NCI-H2227 (cell line): ENCODE measurements around the gene RIPOR3.
"Not testable (repeated sequence)": the region's sequence is repeated elsewhere in the genome, so short reads cannot be mapped to it uniquely, and the experiment has no call there.

Source experiments
- DNase-seq: peaks from one replicate; lab custom pipeline; 2025; ENCODE audit not compliant: unreplicated experiment; lab: John Stamatoyannopoulos, UW

Gene RIPOR3

DNA sequence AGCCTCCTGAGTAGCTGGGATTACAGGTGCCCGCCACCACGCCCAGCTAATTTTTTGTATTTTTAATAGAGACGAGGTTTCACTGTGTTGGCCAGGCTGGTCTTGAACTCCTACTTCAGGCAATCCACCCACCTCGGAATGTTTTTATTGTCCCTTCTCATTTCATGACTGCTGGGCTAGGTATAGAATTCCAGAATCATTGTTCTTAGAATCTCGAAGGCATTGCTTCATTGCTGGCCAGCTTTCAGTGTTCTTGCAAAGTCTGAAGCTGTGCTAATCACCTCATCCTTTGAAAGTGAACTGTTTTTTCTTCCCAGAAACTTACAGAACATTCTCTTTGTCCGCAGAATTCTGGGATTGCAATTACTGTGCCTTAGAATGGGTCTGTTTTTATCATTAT is 132.2 kb downstream of the RIPOR3 start:
- DNase-seq: no peak

DNA sequence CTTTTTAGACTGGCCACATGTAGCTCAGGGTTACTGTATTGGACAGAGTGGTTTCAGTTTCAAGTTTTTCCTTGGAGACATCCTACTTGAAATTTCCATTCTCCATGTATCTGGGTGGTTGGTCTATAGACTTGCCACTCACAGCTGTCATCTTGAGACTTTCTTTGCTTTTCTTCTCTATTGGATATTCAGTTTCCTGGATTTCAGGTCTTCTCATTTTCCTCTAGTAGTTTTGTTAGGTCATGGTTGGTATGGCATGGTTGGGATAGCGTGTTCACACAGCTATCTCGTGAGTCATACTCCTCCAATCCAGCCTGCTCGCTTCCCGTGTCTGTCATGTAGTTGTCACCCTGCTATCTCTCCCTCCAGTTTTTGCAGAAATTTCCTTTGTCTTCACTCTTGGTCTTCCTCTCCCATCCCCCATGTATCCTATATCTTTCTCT is 132.8 kb downstream of the RIPOR3 start:
- no peak for DNase-seq

DNA sequence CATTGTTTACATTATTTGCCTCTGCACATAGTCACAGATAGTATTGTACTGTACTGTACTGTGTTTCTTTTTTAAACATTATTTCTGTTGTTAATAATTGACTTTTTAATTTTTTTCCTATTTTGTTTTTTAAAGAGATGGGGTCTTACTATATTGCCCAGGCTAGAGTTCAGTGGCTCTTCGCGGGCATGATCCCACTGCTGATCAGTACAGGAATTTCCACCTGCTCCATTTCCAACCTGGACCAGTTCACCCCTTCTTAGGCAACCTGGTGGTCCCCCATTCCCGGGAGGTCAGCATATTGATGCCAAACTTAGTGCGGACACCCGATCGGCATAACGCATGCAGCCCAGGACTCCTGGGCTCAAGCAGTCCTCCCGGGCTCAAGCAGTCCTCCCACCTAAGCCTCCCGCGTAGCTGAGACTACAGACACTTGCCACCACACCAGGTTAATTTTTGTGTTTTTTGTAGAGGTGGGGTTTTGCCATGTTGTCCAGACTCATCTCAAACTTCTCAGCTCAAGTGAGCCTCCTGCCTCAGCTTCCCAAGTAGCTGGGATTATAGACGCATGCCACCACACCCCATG is 133.7 kb downstream of the RIPOR3 start:
- no peak for DNase-seq

DNA sequence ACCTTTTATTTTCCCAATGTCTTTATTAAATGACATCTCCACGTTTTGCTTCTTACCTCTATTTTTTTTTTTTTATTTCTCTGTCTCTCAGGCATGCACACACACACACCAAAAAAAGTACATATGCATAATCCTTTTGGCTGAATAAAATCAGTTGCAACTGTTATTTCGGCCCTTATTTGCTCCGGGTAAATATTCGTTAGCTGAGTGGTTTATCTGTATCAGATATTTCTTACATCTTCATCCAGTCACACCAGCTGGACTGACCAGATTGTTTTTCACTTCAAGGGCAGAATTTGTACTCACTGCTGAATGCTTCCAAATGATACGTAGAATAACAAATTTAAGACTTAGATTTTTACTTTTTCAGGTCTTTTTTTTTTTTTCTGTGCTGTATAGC is 135.7 kb downstream of the RIPOR3 start:
- no peak for DNase-seq

DNA sequence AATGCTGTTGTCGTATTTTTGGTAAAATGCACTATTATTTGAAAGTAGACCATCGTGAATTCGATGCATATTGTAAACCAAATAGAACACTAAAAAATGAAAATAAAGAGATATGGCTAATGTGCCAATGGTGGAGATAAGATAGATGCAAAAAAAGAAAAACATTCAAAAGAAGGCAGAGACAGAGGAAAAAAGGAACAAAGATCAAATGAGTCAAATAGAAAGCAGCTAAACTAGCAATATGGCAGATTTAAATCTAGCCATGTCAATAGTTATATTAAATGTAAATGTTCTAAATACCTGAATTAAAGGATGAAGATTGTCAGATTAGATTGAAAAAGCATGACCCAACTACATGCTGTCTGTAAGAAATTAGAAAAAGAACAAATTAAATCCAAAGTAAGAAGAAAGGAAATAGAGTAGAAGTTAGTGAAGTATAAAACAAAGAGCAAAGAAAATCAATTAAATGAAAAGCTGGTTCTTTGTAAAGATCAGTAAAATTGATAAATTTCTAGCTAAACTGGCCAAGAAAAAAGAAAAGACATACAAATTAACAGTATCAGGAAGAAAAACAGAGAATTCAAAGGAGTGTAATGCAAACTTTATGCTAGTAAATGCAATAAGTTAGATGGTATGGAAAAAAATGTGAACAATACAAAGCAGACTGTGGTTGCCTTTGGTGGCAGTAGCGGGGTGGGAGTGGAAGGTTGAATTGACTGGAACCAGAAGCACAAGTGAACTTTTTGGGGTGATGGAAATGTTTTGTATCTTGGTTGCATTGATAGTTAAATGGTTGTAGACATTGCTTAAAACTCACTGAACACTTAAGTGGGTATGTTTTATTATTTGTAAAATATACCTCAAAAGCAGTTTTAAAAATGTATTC is 136.4 kb downstream of the RIPOR3 start:
- no peak for DNase-seq

DNA sequence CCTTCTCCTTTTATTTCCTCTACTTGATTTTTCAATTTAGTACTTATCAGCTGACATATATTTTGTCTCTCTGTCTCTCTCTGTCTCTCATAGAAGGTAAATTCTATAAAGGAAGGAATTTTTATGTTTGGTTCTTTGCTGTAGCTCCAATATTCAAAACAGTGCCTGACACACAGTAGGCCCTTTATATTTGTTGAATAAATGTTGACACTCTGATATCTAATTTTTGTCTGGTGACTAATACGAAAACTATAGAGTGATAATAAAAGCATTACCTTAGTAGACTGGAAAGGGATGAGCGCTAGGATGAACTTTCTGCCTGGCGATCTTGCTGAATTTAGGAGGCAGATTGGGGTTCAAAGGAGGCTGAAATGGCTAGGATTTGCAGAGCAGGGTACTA is 138.4 kb downstream of the RIPOR3 start:
- no peak for DNase-seq

DNA sequence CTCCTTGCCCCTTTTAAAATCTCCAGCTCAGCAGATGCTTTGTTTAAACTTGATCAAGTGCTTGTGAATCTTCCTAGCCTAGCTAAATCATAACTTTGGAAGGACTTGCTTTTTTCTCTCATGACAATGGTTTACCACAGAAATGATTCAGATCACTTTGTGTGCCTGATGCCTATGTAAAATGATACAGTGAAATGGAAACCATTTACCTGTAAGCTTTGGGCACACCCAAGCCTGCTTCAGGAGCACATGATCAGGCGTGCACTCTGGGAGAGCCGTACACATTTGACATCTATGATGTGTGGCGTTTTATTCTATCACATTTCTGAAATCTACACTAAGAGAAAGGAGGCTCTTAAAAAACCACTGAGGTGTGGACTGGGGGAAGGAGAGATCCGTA is 140.1 kb downstream of the RIPOR3 start:
- DNase-seq: no peak

DNA sequence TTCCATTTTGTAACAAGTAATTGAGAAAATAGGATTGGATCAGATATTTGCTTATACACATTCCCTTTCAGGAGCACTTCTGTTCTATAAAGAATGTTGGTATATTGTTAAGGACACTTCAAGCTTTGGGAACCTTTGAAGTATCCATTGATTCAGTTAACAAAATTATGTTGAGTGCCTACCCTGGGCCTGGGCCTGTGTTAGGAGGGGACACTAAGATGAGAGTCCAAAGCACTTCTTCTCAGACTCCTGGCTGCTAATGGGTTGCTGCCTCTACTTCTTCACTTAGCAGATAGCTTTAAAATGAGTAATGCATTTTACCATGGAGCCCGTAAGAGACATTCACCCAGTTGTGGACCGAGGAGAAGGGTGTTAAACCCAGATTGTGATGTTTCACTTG is 140.8 kb downstream of the RIPOR3 start:
- DNase-seq: no peak

DNA sequence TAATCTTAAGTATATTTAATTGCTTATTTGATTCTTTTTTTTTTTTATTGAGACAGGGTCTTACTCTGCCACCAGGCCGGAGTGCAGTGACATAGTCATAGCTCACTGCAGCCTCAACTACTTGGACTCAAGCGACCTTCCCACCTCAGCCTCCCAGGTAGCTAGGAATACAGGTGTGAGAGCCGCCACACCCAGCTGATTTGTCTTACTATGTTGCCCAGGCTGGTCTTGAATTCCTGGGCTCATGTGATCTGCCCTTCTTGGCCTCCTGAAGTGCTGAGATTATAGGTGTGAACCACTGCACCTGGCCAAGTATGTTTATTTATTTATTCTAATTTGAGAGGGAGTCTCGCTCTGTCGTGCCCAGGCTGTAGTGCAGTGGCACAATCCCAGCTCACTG is 142.9 kb downstream of the RIPOR3 start:
- DNase-seq: no peak

DNA sequence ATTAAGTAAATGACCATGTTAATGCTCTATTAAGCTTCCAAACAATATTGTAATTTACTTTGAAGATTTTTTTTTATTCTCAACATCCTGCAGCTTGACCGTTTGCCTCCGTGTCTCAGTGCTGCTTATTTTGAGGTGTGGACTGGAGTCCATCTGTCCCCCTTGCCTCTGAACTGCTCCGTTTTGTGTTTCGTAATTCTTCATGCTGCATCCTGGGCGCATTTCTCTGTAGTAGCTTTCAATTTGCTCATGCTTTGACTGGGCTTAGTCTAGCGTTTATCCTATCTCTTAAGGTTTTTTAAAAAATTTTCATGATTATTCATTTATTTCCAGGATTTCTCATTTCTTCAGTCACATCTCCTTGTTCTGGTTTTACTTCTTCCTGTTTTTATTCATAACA is 143.4 kb downstream of the RIPOR3 start:
- DNase-seq: no peak

DNA sequence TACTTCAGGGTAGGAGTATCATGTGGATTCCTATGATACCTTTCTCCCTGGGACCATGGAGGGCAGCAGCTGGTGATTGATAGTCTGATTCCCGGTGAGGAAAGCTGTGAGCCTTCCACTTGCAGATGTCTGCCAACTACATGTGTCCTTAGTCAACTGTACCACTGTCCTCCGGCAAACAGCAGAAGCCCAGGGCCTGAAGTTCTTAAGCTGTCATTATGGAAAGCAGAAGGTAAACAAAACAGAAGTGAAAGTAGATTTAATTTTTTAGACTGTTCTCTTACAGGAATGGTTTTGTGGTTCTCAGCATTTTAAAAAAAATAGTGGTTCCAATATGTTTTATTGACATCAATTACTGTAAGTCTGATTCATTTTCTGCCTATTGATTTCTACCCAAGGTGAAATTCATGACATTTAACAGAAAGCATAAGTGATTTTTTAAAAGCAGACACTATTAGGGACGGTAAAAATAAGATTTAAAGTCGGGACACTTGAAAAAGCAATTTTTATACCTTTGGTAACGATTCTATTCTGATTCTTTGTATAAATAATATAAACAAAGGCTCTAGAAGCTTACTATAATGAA is 144.5 kb downstream of the RIPOR3 start:
- DNase-seq: no peak

DNA sequence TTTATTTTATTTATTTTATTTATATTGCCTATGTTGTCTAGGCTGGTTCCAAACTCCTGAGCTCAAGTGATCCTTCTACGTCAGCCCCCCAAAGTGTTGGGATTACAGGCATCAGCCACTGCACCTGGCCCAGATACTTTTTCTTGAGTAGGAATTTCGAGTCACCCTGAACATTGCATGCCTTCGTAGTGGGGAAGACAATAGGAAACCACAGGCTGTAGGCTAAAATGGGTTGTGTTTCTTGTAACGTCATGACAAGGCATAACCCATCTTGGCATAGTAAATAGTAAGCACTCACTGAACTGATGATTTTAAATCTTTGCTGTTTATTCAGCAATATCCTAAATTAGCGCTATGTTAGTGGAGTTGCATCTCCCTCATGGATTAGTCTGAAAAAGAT is 146.2 kb downstream of the RIPOR3 start:
- DNase-seq: no peak

DNA sequence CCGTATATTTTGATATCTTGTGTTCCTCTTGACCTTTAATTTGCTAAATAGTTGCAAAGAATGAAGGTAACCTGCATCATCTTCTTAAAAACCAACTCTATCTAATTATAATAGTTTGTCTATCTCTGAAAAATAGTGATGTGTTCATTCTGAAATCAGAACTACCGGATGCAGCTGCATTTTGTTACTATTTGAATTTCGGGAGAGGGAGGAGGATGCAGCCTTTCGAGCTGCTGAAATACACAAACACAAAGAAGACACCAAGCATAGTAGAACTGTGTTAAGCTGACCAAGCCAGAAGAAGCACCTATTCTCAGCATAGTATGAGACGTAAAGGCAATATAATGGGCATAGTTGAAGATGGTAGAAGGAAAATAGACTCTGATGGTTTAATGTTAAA is 148.0 kb downstream of the RIPOR3 start:
- DNase-seq: no peak

DNA sequence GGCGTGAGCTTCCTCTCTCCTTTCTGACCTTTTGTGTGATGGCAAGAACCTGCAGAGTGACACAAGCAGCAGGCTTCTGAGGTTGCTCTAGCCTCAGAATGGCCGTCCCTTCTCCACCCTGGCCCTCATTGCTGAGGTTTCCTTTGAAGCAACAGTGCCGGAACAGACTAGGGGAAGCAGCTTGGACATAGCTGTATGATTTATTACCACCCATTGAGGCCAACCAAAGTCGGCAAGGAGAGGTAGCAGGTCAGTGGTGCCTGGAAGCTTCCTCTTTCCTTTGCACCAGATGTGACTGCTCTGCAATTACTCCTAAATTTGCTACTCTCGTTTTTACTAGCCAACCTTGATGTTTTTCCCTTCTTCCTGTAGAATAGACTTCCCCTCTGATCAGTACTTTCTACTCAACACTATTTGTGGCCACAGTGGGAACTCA is 149.7 kb downstream of the RIPOR3 start:
- DNase-seq: no peak

DNA sequence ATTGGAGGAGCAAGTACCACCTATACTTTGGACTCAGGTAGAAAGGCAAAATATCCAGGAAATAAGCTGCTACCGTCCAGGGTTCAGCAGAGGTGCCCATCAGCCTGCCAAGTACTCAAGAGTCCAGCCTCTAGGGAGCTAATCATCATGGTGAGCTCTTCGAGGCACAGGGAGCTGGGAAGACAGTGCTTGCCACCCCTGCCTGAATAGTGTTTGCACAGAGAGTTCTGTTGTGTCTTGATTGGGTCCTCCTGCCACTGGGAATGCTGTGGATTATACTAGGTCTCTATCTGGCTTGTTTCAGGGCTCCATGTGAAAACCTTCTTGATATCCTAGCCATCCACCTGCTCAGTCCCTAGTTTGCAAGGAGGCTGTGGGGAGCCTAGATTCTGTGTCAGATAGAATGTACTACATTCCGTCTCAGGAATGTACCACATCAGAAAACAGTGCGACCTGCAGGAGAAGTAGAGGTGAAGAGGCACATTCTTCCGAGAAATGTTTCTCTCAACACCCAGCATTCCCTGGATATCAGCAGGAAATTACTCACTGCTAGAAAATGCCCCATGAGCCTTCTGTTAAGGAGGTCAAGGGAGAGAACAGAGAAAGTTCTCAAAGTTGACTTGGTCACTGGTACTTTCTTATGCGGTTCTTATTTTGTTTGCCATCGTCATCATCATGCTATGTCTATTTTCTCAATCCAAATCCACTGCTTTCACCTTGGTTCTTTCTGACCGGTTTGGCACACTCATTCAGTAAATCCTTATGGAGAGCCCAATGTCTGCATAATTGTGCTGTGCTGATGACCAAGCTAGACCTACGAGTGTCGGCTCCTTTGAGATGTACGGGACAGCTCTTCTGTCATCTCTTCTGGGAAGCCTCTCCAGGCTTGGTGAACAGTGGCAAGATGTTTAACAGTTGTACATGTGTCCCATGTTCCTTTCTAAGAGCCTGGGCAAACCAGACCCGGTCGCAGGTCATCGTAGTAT is 150.4 kb downstream of the RIPOR3 start:
- no peak for DNase-seq

DNA sequence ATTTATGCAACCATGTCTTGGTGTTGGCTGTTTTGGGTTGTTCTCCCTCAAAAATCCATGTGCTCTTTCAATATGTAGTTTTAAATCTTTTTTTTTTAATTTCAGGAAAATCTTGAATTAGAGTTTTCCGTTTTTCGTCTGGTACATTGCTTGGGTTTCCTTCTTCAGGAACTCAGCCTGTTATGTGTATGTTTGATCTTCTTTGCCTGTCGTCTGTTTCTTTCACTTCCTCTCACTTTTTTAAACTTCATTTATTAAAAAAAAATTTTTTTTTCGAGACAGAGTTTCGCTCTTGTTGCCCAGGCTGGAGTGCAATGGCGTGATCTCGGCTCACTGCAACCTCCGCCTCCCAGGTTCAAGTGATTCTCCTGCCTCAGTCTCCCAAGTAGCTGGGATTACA is 151.5 kb downstream of the RIPOR3 start:
- not testable (repeated sequence) for DNase-seq

DNA sequence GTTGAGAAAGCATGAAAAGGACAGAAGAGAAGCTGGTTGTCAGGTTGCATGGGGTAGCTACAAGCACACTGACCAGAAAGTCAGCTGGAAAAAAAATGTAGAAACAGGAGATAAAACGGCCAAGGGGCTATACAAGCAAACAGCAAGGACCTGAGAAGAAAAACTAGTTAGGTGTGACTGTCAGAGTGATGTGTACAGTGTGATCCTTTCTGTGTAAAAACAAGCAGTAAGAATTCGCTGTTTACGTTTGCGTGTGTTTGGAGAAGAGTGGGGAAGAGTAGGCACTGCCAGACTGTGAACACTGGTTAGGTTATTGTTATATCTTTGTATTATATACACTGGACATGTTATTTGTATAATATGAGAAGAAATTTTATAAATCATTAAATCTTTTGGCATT is 153.1 kb downstream of the RIPOR3 start:
- no peak for DNase-seq

DNA sequence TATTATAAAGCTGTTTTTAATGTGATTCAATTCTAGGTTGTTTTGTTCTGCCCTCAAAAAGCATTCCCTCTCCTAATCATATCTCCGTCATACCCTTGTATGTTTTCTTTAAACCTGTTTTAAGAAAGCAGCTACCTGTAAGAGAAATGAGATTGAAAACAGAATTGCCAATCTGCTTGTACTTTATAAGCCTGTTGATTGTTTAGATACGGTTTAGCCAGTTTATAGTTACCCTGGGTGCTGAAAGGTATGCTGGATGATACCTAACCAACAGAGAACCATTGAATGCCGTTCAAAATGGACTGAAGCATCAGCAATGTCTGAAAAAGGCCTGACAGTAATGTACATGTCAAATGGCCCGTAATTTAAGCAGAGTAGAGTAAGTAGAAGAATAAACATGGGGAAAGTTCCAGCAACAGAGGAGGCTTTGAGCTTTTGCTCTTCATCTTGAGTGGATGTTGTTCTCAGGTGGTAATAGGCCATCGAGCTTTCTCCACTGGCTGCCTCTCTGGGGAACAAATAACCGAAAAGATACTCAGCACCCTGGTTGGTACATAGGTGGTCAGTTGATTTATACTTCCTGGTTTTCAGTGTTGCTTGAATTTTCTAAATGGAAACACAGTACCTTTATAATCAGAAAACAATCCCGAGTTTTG is 153.7 kb downstream of the RIPOR3 start:
- DNase-seq: no peak

DNA sequence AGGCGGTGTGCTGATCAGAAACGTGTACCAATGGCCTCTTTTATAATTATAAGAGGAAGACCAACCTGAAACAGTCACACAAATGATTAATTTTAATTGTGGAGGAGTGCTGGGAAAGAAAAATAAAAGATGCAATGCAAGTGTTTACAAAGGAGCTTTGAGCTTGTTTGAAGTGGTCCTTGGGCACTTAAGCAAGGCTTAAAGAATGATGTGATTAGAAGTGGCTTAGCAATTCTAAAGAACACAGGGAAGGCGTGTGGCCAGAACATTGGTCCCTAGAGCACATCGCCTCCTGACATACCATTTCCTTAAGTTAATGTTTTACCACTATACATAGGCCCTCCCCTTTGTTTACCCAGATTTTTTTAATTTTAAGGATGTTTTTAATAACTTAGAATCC is 155.0 kb downstream of the RIPOR3 start:
- peak; percentile 15 for DNase-seq
